ENCODE results near the gene SLC27A2.

SLC27A2 gene

GRCh38 chr15:50281427-50281826 is 99.4 kb downstream of the SLC27A2 start:
- DNase-seq = no peak

All from NCI-H2029 (cell line).